DOHH2 (cell line): ENCODE results near the gene PVALEF.

Source experiments
- H3F3A ChIP-seq: fragments of 200-600 bp; sonication (generic), shearing (Covaris generic); 2 replicates; pipeline ENCODE4 v1.6.0; 2016; ENCODE audit warnings: antibody characterized with exemption, mild to moderate bottlenecking; ENCODE audit not compliant: control insufficient read depth, insufficient read depth
- H3K27ac ChIP-seq: fragments of 200-600 bp; sonication (generic); 2 replicates; pipeline ENCODE4 v1.5.1; 2014; ENCODE audit warnings: low read depth, mild to moderate bottlenecking, low read length, moderate library complexity
- H3K27me3 ChIP-seq: fragments of 200-600 bp; sonication (generic); 2 replicates; pipeline ENCODE4 v1.6.1; 2014; ENCODE audit warnings: mild to moderate bottlenecking, low read length, mixed read lengths; ENCODE audit not compliant: control insufficient read depth
- H3K36me3 ChIP-seq: fragments of 200-600 bp; sonication (generic); 2 replicates; pipeline ENCODE4 v1.6.1; 2014; ENCODE audit warnings: mild to moderate bottlenecking, low read length, moderate library complexity, mixed read lengths; ENCODE audit not compliant: control insufficient read depth
- H3K4me1 ChIP-seq: fragments of 200-600 bp; sonication (generic); 2 replicates; pipeline ENCODE4 v1.6.1; 2014; ENCODE audit warnings: mild to moderate bottlenecking, low read length, mixed read lengths; ENCODE audit not compliant: control insufficient read depth
- H3K4me2 ChIP-seq: fragments of 200-600 bp; sonication (generic); 2 replicates; pipeline ENCODE4 v1.6.0; 2014; ENCODE audit warnings: mild to moderate bottlenecking, low read length, moderate library complexity
- H3K4me3 ChIP-seq: fragments of 200-600 bp; sonication (generic); 2 replicates; pipeline ENCODE4 v1.5.1; 2014; ENCODE audit warnings: mild to moderate bottlenecking, low read length, mixed read lengths
- H3K79me2 ChIP-seq: fragments of 200-600 bp; sonication (generic); 2 replicates; pipeline ENCODE4 v1.6.1; 2014; ENCODE audit warnings: mild to moderate bottlenecking, low read length, mixed read lengths; ENCODE audit not compliant: control insufficient read depth
- H3K9me2 ChIP-seq: fragments of 200-600 bp; sonication (generic); replicated peaks from 2 replicates; pipeline ENCODE4 v1.6.1; 2014; ENCODE audit warnings: mild to moderate bottlenecking, low read length, mixed read lengths; ENCODE audit not compliant: control insufficient read depth
- H3K9me3 ChIP-seq: fragments of 200-600 bp; sonication (generic); 2 replicates; pipeline ENCODE4 v1.6.1; 2014; ENCODE audit warnings: antibody characterized with exemption, low read length, mixed read lengths; ENCODE audit not compliant: control insufficient read depth, insufficient read depth
- H4K20me1 ChIP-seq: fragments of 200-600 bp; sonication (generic); 2 replicates; pipeline ENCODE4 v1.6.0; 2014; ENCODE audit warnings: low read depth, mild to moderate bottlenecking, antibody characterized with exemption, low read length, moderate library complexity; ENCODE audit not compliant: control insufficient read depth, insufficient read depth
- EZH2phosphoT487 ChIP-seq: fragments of 200-600 bp; sonication (generic); IDR thresholded peaks from 2 replicates; pipeline ENCODE4 v1.6.1; 2017; ENCODE audit warnings: borderline replicate concordance, mild to moderate bottlenecking, antibody characterized with exemption, low read length, moderate library complexity, mixed read lengths
- TF ChIP-seq, protein P1 (sequence below): fragments of 200-600 bp; sonication (generic); IDR thresholded peaks from one replicate; pipeline ENCODE4 v1.5.1; 2014; ENCODE audit warnings: antibody characterized with exemption, mild to moderate bottlenecking, low read depth, low read length; ENCODE audit not compliant: poor library complexity, severe bottlenecking

The PVALEF gene

DNA sequence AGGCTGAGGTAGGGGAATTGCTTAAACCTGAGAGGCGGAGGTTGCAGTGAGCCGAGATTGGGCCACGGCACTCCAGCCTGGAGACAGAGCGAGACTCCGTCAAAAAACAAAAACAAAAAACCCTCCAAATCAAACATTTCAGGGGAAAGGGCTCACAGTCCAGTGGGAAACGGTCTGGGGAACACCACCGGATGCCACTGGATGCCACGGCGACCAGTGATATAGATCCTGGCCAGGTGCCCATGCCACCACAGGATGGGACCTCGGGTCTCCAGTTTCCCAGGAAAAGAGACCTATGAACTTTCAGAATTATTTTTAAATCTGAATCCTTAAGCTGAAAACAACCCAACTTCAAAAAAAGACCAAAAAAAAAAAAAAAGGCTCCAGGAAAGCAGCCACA lies 45.2 kb downstream of the PVALEF start:
- Histone ChIP-seq H3K79me2 (no peaks in the 10 kb centered on the region), H3K4me3 (no peak overlapping the region), H3K4me2 (no peak overlapping the region), H3F3A (no peaks in the 10 kb centered on the region), H3K27ac (no peak overlapping the region), H3K4me1 (no peaks in the 10 kb centered on the region; the same call in 1 of the 2 replicates), H3K9me3 (no peaks in the 10 kb centered on the region), H3K27me3 (no peaks in the 10 kb centered on the region), H3K36me3 (no peaks in the 10 kb centered on the region), H4K20me1 (no peaks in the 10 kb centered on the region), H3K9me2 (no peaks in the 10 kb centered on the region)
- TF ChIP-seq EZH2phosphoT487 = no peak
- TF ChIP-seq, protein P1, sequence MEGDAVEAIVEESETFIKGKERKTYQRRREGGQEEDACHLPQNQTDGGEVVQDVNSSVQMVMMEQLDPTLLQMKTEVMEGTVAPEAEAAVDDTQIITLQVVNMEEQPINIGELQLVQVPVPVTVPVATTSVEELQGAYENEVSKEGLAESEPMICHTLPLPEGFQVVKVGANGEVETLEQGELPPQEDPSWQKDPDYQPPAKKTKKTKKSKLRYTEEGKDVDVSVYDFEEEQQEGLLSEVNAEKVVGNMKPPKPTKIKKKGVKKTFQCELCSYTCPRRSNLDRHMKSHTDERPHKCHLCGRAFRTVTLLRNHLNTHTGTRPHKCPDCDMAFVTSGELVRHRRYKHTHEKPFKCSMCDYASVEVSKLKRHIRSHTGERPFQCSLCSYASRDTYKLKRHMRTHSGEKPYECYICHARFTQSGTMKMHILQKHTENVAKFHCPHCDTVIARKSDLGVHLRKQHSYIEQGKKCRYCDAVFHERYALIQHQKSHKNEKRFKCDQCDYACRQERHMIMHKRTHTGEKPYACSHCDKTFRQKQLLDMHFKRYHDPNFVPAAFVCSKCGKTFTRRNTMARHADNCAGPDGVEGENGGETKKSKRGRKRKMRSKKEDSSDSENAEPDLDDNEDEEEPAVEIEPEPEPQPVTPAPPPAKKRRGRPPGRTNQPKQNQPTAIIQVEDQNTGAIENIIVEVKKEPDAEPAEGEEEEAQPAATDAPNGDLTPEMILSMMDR = no peak

DNA sequence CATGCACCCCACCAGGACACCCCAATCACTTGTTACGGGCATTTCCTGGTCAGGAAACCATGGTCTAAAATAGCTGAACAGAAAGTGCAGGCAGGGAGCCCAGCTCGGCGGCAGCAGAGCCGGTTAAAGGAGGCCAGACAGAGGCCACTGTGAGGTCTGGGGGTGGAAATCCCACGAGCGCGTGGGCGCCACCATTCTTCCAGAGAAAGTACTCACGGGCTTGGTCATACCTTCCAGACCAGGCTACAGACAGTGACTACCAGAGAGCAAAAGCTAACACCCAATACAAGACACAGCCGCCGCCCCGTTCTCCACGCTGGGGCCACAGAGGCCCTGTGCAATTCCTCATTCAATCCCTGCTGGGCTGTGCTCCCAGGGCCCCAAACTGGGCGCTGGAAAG lies 45.6 kb downstream of the PVALEF start:
- H3K9me2 ChIP-seq = no peaks in the 10 kb centered on the region
- H3F3A ChIP-seq = no peaks in the 10 kb centered on the region
- no peak overlapping the region for H3K4me3 ChIP-seq
- H3K4me1 ChIP-seq = no peaks in the 10 kb centered on the region; the same call in 1 of the 2 replicates
- H3K79me2 ChIP-seq = no peaks in the 10 kb centered on the region
- no peak overlapping the region for H3K4me2 ChIP-seq
- H4K20me1 ChIP-seq = no peaks in the 10 kb centered on the region
- no peaks in the 10 kb centered on the region for H3K9me3 ChIP-seq
- H3K27ac ChIP-seq = no peak overlapping the region
- no peaks in the 10 kb centered on the region for H3K36me3 ChIP-seq
- H3K27me3 ChIP-seq = no peaks in the 10 kb centered on the region
- TF ChIP-seq, protein P1 = no peak
- no peak for TF ChIP-seq EZH2phosphoT487

DNA sequence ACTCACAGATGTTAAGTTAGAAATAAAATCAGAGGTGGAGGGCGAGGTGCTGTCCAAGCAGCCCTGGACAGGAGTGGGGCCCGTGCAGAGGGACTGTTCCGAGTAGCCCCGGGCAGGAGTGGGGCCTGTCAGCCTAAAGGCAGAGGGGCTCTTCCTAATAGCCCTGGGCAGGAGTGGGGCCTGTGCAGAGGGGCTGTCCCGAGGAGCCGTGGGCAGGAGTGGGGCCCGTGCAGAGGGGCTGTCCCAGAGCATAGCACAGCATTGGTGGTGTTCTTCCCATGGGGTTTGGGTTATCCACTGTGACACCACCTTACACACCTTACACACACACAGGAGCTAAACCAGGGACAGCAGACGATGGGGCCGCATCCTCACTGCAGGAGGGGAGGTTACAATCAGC lies 47.1 kb downstream of the PVALEF start:
- Histone ChIP-seq H3K9me2 (no peaks in the 10 kb centered on the region), H3K9me3 (no peaks in the 10 kb centered on the region), H3K27ac (no peak overlapping the region), H3K4me2 (no peak overlapping the region), H3K79me2 (no peaks in the 10 kb centered on the region), H4K20me1 (no peaks in the 10 kb centered on the region), H3K36me3 (no peaks in the 10 kb centered on the region), H3F3A (no peaks in the 10 kb centered on the region), H3K4me3 (no peak overlapping the region), H3K27me3 (no peaks in the 10 kb centered on the region), H3K4me1 (no peaks in the 10 kb centered on the region; the same call in 1 of the 2 replicates)
- TF ChIP-seq, protein P1 = no peak
- TF ChIP-seq EZH2phosphoT487 = no peak

DNA sequence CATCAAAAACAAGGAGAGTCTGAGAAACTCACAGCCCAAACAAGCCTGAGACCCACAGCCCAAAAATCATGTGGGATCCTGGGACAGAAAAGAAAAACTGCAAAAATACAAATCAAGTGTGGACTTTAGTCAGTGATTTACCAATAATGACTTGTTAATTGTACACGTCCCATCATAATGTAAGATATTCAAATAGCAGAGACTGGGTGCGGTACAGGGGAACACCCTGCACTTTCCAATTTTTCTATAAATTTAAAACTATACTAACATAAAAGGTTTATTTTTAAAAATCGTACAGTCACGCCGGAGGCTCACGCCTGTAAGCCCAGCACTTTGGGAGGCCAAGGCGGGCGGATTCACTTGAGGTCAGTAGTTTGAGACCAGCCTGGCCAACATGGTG lies 48.7 kb downstream of the PVALEF start:
- TF ChIP-seq, protein P1 = no peak
- TF ChIP-seq EZH2phosphoT487 = no peak
- no peaks in the 10 kb centered on the region for H3K27me3 ChIP-seq
- no peak overlapping the region for H3K27ac ChIP-seq
- no peak overlapping the region for H3K4me2 ChIP-seq
- no peaks in the 10 kb centered on the region for H3K79me2 ChIP-seq
- H3K4me1 ChIP-seq = no peaks in the 10 kb centered on the region
- H3F3A ChIP-seq = no peaks in the 10 kb centered on the region
- H3K9me3 ChIP-seq = no peaks in the 10 kb centered on the region
- no peak overlapping the region for H3K4me3 ChIP-seq
- H4K20me1 ChIP-seq = no peaks in the 10 kb centered on the region
- no peaks in the 10 kb centered on the region for H3K9me2 ChIP-seq
- no peaks in the 10 kb centered on the region for H3K36me3 ChIP-seq
